ENCODE results near the gene ZNF146. TPM values are rescaled to one million over a fixed set of nuclear protein-coding genes. Genes with fewer than 3 reads are reported as not detected.
"Not testable (repeated sequence)": the region's sequence is repeated elsewhere in the genome, so short reads cannot be mapped to it uniquely, and the experiment has no call there.

ZNF146 gene
- 10 to 100 TPM; 28.0 to 85.3 (median 67.6) TPM for polyA plus RNA-seq (ENCODE audit: low read depth in 6 of 6)

GRCh38 chr19:36214386-36215275, at the start of gene ZNF146, which contains the start of gene ZNF565:
Gene ZNF146, plus strand, starts transcription at chr19:36215106. Its CDS starts 21,335 bp downstream, at chr19:36236441.
Gene ZNF565, minus strand, starts transcription at chr19:36214665. Its CDS starts 12,680 bp downstream, at chr19:36201985.
- H3K4me3 Mint-ChIP-seq = peak within 1 kb of the TSS in 2 of 8 donors; percentile 29 to 80
- peak within 1 kb of the TSS in 2 of 6 donors; percentile 39 to 51 for H3K27ac Mint-ChIP-seq
- H3K36me3 Mint-ChIP-seq = peaks cover 0 to 6% of the 10 kb centered on the region in 2 donors
- no peaks in the 10 kb centered on the region for H3K27me3 Mint-ChIP-seq
- ATAC-seq (ENCODE audit: low read depth in 2 of 2) (peak; percentile 86 to 87), DNase-seq (peak; percentile 95)
- peaks cover 17 to 29% (median 19%) of the 10 kb centered on the region in 3 donors for H3K4me1 Mint-ChIP-seq
- no peaks in the 10 kb centered on the region for H3K9me3 Mint-ChIP-seq

GRCh38 chr19:36169084-36169760, 45.7 kb upstream of the ZNF146 start:
- Mint-ChIP-seq H3K27ac (no peak overlapping the region), H3K4me3 (no peak overlapping the region), H3K9me3 (no peaks in the 10 kb centered on the region), H3K4me1 (peaks cover 0 to 5% (median 0%) of the 10 kb centered on the region in 3 donors), H3K36me3 (no peaks in the 10 kb centered on the region), H3K27me3 (no peaks in the 10 kb centered on the region)
- DNase-seq (no peak), ATAC-seq (ENCODE audit: low read depth in 2 of 2) (no peak)

- H3K27ac Mint-ChIP-seq = no peak overlapping the region
- DNase-seq (no peak), ATAC-seq (ENCODE audit: low read depth in 2 of 2) (no peak)
- no peaks in the 10 kb centered on the region for H3K9me3 Mint-ChIP-seq
- H3K4me3 Mint-ChIP-seq = no peak overlapping the region
- no peaks in the 10 kb centered on the region for H3K36me3 Mint-ChIP-seq
- peaks cover 0 to 5% (median 0%) of the 10 kb centered on the region in 3 donors for H3K4me1 Mint-ChIP-seq
- no peaks in the 10 kb centered on the region for H3K27me3 Mint-ChIP-seq
Observed at GRCh38 chr19:36172852-36173251, 42.1 kb upstream of the ZNF146 start.

GRCh38 chr19:36173846-36174245, 41.1 kb upstream of the ZNF146 start:
- not testable (repeated sequence) for H3K36me3 Mint-ChIP-seq; H3K27ac Mint-ChIP-seq; ATAC-seq (ENCODE audit: low read depth in 2 of 2); H3K4me3 Mint-ChIP-seq; H3K27me3 Mint-ChIP-seq; H3K4me1 Mint-ChIP-seq; DNase-seq; H3K9me3 Mint-ChIP-seq

DNA sequence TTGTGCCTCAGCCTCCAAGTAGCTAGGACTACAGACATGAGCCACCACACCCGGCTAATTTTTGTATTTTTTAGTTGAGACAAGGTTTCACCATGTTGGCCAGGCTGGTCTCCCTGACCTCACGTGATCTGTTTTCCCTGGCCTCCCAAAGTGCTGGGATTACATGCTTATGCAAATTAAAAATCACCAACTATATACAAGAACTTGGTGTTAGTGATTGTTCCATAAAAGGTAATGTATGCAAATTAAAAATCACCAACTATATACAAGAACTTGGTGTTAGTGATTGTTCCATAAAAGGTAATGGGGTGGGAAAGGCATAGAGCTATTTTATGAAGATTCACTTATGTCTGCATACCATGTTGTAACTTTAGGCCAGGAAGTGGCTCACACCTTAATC, 35.8 kb upstream of the ZNF146 start:
- not testable (repeated sequence) for H3K4me3 Mint-ChIP-seq; ATAC-seq (ENCODE audit: low read depth in 2 of 2); H3K27me3 Mint-ChIP-seq

DNA sequence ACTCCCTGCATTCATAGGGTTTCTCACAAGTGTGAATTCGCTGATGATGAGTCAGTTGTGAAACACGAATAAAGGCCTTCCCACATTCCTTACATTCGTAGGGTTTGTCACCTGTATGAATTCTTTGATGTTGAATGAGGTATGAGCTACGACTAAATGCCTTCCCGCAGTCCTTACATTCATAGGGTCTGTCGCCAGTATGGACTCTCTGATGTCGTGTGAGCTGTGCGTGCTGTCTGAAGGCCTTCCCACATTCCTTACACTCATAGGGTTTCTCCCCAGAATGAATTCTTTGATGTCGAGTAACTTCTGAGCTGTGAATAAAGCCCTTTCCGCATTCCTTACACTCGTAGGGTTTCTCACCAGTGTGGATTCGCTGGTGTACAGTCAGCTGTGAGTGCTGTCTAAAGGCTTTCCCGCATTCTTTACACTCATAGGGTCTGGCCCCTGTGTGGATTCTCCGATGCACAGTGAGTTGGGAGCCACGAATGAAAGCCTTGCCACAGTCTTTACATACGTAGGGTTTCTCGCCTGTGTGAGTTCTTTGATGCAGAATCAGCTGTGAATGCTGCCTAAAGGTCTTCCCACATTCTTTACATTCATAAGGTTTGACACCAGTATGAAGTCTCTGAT, 32.2 kb upstream of the ZNF146 start:
- no peaks in the 10 kb centered on the region for H3K36me3 Mint-ChIP-seq
- no peaks in the 10 kb centered on the region for H3K4me1 Mint-ChIP-seq
- no peak overlapping the region for H3K4me3 Mint-ChIP-seq
- no peaks in the 10 kb centered on the region for H3K9me3 Mint-ChIP-seq
- no peaks in the 10 kb centered on the region for H3K27me3 Mint-ChIP-seq
- DNase-seq (no peak), ATAC-seq (ENCODE audit: low read depth in 2 of 2) (no peak)
- peak overlapping the region in 1 of 6 donors; percentile 57 for H3K27ac Mint-ChIP-seq

More for the DNA sequence above, 35.8 kb upstream of the ZNF146 start:
- H3K9me3 Mint-ChIP-seq, H3K4me1 Mint-ChIP-seq, DNase-seq, H3K36me3 Mint-ChIP-seq: not testable (repeated sequence)
- peak overlapping the region in 2 of 6 donors; percentile 44 to 63 for H3K27ac Mint-ChIP-seq

DNA sequence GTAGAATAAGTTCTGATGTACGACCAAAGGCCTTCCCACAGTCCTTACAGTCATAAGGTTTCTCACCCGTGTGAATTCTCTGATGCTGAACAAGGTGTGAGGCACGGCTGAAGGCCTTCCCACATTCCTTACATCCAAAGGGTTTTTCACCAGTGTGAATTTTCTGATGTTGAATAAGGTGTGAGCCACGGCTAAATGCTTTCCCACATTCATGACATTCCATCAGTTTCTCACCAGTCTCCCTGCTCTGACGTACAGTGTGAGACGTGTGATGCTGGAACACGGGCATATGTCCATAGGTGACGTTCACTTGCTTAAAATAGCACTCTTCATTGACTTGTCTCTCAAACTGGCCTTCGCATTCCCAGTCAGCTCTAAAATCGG, 31.7 kb upstream of the ZNF146 start:
- H3K27me3 Mint-ChIP-seq = no peaks in the 10 kb centered on the region
- H3K4me3 Mint-ChIP-seq = no peak overlapping the region
- ATAC-seq (ENCODE audit: low read depth in 2 of 2) = no peak
- DNase-seq = no peak
- no peaks in the 10 kb centered on the region for H3K4me1 Mint-ChIP-seq
- H3K36me3 Mint-ChIP-seq = no peaks in the 10 kb centered on the region
- no peaks in the 10 kb centered on the region for H3K9me3 Mint-ChIP-seq
- peak overlapping the region in 2 of 6 donors; percentile 57 to 60 for H3K27ac Mint-ChIP-seq

DNA sequence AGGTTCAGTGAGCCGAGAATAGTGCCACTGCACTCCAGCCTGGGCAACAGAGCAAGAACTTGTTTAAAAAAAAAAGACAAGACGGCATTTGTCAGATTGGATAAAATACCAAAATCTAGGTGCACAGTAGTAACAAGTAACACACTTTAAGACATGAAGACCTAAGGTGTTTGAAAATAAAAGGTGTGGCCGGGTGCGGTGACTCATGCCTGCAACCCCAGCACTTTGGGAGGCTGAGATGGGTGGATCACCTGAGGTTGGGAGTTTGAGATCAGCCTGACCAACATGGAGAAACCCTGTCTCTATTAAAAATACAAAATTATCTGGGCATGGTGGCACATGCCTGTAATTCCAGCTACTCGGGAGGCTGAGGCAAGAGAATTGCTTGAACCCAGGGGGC, 28.2 kb upstream of the ZNF146 start:
- ATAC-seq (ENCODE audit: low read depth in 2 of 2); DNase-seq; H3K4me3 Mint-ChIP-seq; H3K9me3 Mint-ChIP-seq; H3K4me1 Mint-ChIP-seq; H3K36me3 Mint-ChIP-seq; H3K27me3 Mint-ChIP-seq: not testable (repeated sequence)
- H3K27ac Mint-ChIP-seq = peak overlapping the region in 1 of 6 donors; percentile 38

- H3K27me3 Mint-ChIP-seq = no peaks in the 10 kb centered on the region
- ATAC-seq (ENCODE audit: low read depth in 2 of 2) (no peak), DNase-seq (no peak)
- peak overlapping the region in 2 of 6 donors; percentile 60 for H3K27ac Mint-ChIP-seq
- no peaks in the 10 kb centered on the region for H3K9me3 Mint-ChIP-seq
- H3K4me1 Mint-ChIP-seq = peaks cover 0 to 5% (median 0%) of the 10 kb centered on the region in 3 donors
- no peak overlapping the region for H3K4me3 Mint-ChIP-seq
- H3K36me3 Mint-ChIP-seq = peaks cover 0 to 16% of the 10 kb centered on the region in 2 donors
Observed at GRCh38 chr19:36196249-36196648, 18.7 kb upstream of the ZNF146 start.

GRCh38 chr19:36198119-36198518, 16.8 kb upstream of the ZNF146 start:
- H3K9me3 Mint-ChIP-seq = no peaks in the 10 kb centered on the region
- peak overlapping the region in 2 of 6 donors; percentile 46 to 51 for H3K27ac Mint-ChIP-seq
- H3K36me3 Mint-ChIP-seq = peaks cover 0 to 16% of the 10 kb centered on the region in 2 donors
- DNase-seq (no peak), ATAC-seq (ENCODE audit: low read depth in 2 of 2) (no peak)
- no peaks in the 10 kb centered on the region for H3K27me3 Mint-ChIP-seq
- H3K4me3 Mint-ChIP-seq = no peak overlapping the region
- H3K4me1 Mint-ChIP-seq = peaks cover 0 to 5% (median 0%) of the 10 kb centered on the region in 3 donors

DNA sequence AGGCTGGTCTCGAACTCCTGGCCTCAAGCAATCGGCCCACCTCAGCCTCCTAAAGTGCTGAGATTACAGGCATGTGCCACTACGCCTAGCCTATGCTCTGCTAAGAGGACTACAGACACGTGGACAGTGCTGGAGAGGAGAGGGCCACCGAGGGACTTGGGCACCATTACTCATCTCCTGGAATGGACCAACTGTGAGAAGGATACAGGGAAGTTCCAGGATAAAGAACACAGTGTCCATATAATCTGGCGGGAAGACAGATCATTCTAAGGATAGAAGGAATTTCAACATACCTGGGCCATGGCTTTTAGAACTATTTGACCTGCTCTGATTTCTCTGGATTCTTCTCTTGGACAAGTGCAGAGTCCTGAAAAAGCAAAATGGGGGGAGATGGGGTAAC, 13.2 kb upstream of the ZNF146 start:
- Mint-ChIP-seq H3K36me3 (peaks cover 2 to 4% of the 10 kb centered on the region in 2 donors), H3K27me3 (no peaks in the 10 kb centered on the region), H3K9me3 (no peaks in the 10 kb centered on the region), H3K4me3 (peak overlapping the region in 1 of 8 donors; percentile 12), H3K27ac (no peak overlapping the region), H3K4me1 (peaks cover 0 to 7% (median 3%) of the 10 kb centered on the region in 3 donors)
- DNase-seq = no peak
- ATAC-seq (ENCODE audit: low read depth in 2 of 2) = no peak

GRCh38 chr19:36203293-36203692, 11.6 kb upstream of the ZNF146 start:
- DNase-seq = no peak
- Mint-ChIP-seq H3K36me3 (peaks cover 4 to 7% of the 10 kb centered on the region in 2 donors), H3K4me1 (peaks cover 0 to 7% (median 6%) of the 10 kb centered on the region in 3 donors), H3K27ac (no peak overlapping the region), H3K27me3 (no peaks in the 10 kb centered on the region), H3K9me3 (no peaks in the 10 kb centered on the region), H3K4me3 (no peak overlapping the region)
- ATAC-seq (ENCODE audit: low read depth in 2 of 2) = no peak

DNA sequence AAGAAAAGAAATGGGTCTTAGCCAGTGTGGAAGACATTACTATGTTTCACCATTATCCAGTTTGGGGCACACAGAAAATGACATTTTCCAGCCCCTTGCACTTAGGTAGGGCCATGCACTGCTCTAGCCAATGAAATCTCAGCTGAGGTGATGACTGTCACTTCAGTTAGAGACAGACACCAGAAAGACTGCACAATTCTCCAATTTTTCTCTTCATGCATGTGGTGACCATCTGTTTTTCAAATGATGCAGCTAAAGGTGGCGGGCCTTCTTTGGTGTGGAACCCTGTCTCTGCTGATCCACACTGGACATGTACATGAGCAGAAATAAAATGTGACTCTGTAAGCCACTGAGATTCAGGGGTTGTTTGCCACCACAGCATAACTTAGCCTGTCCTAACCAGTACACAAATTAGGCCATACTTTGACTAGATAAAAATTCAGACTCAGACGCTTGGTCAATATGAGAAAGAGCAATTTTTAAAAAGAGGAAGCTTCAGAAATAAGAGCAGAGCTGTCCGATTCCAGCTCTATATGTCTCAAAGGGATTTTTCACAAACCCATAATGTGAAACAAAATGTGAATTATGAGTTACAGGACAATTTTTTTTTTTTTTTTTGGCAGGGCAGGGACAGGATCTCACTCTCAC, 7.2 kb upstream of the ZNF146 start:
- H3K27ac Mint-ChIP-seq = no peak overlapping the region
- no peak for ATAC-seq (ENCODE audit: low read depth in 2 of 2)
- H3K9me3 Mint-ChIP-seq = no peaks in the 10 kb centered on the region
- peak overlapping the region in 1 of 8 donors; percentile 41 for H3K4me3 Mint-ChIP-seq
- H3K36me3 Mint-ChIP-seq = peaks cover 4 to 7% of the 10 kb centered on the region in 2 donors
- H3K27me3 Mint-ChIP-seq = no peaks in the 10 kb centered on the region
- H3K4me1 Mint-ChIP-seq = peaks cover 0 to 7% (median 6%) of the 10 kb centered on the region in 3 donors
- DNase-seq = no peak
